CD14-positive monocyte (primary cell): ENCODE data around the gene UBAC1. TPM values are rescaled to one million over a fixed set of nuclear protein-coding genes. Genes with fewer than 3 reads are reported as not detected.

Experiments used
- DNase-seq, 3 donors: peaks; one replicate each; pipeline ENCODE4 v3.0.0-alpha.2; 2011 to 2022
- H2AFZ ChIP-seq: 2 replicates; pipeline ENCODE4 v1.6.0; 2012; ENCODE audit warnings: mild to moderate bottlenecking, low read depth, low read length, inconsistent platforms; ENCODE audit not compliant: insufficient read depth, poor library complexity, severe bottlenecking
- H3K27ac ChIP-seq, 2 donors: 1 replicate in 1 of 2; 2 replicates in 1 of 2; pipeline ENCODE4 v1.5.1; 2012 to 2013; ENCODE audit warnings: low read length in 2 of 2, control low read depth in 1 of 2, inconsistent platforms in 1 of 2, low read depth in 1 of 2, mild to moderate bottlenecking in 1 of 2
- H3K27me3 ChIP-seq, 2 donors: one replicate each; pipeline versions ENCODE4 v1.6.0 to v1.6.1; 2011 to 2013; ENCODE audit warnings: low read length in 2 of 2; ENCODE audit not compliant: control insufficient read depth in 2 of 2, insufficient read depth in 2 of 2
- H3K36me3 ChIP-seq, 2 donors: replicated peaks in 1 of 2; 1 replicate in 1 of 2; 2 replicates in 1 of 2; pipeline versions ENCODE4 v1.5.1 to v1.6.1; 2012 to 2013; ENCODE audit warnings: low read length in 2 of 2, control low read depth in 1 of 2, inconsistent platforms in 1 of 2, mild to moderate bottlenecking in 1 of 2; ENCODE audit not compliant: insufficient read depth in 2 of 2, control insufficient read depth in 1 of 2
- H3K4me1 ChIP-seq, 2 donors: 1 replicate in 1 of 2; 2 replicates in 1 of 2; pipeline versions ENCODE4 v1.5.1 to v1.6.1; 2012 to 2013; ENCODE audit warnings: low read length in 2 of 2, control low read depth in 1 of 2, inconsistent platforms in 1 of 2, mild to moderate bottlenecking in 1 of 2, moderate library complexity in 1 of 2; ENCODE audit not compliant: insufficient read depth in 2 of 2, control insufficient read depth in 1 of 2
- H3K4me2 ChIP-seq: replicated peaks from 2 replicates; pipeline ENCODE3; 2012; ENCODE audit warnings: low read length, moderate library complexity, mild to moderate bottlenecking; ENCODE audit not compliant: poor library complexity, severe bottlenecking; ENCODE audit errors: extremely low read depth
- H3K4me3 ChIP-seq, 3 experiments: fragments of 200-600 bp in 1 of 3; sonication (generic) in 1 of 3; replicated peaks in 1 of 3; 1 replicate in 2 of 3; 2 replicates in 1 of 3; pipeline ENCODE4 v1.5.1; 2011 to 2013; ENCODE audit warnings: low read length in 3 of 3, mild to moderate bottlenecking in 3 of 3, control low read depth in 2 of 3, low read depth in 2 of 3, inconsistent platforms in 1 of 3, moderate library complexity in 1 of 3
- H3K79me2 ChIP-seq: 2 replicates; pipeline ENCODE4 v1.6.0; 2012; ENCODE audit warnings: mild to moderate bottlenecking, control low read depth, inconsistent platforms, low read length, moderate library complexity; ENCODE audit not compliant: insufficient read depth
- H3K9ac ChIP-seq: 2 replicates; pipeline ENCODE4 v1.6.0; 2017; ENCODE audit warnings: low read length, mild to moderate bottlenecking; ENCODE audit not compliant: insufficient read depth, poor library complexity, severe bottlenecking
- H3K9me3 ChIP-seq, 2 donors: replicated peaks in 1 of 2; 1 replicate in 1 of 2; 2 replicates in 1 of 2; pipeline versions ENCODE4 v1.5.1 to v1.6.1; 2012 to 2013; ENCODE audit warnings: low read length in 2 of 2, control low read depth in 1 of 2; ENCODE audit not compliant: control insufficient read depth in 1 of 2, insufficient read depth in 1 of 2
- H4K20me1 ChIP-seq: 2 replicates; pipeline ENCODE4 v1.6.0; 2012; ENCODE audit warnings: mild to moderate bottlenecking, low read length, control low read depth, moderate library complexity; ENCODE audit not compliant: insufficient read depth
- H3K27ac Mint-ChIP-seq, 7 donors: one replicate each; pipeline ENCODE4 v1.8.0; 2020; ENCODE audit warnings: mild to moderate bottlenecking in 7 of 7, mixed read lengths in 7 of 7, moderate library complexity in 6 of 7, inconsistent platforms in 2 of 7
- H3K27me3 Mint-ChIP-seq, 3 donors: one replicate each; pipeline ENCODE4 v1.8.0; 2021 to 2022; ENCODE audit warnings: low read depth in 3 of 3, mild to moderate bottlenecking in 3 of 3, mixed read lengths in 3 of 3, moderate library complexity in 3 of 3, inconsistent platforms in 1 of 3
- H3K36me3 Mint-ChIP-seq, 2 donors: one replicate each; pipeline ENCODE4 v1.8.0; 2020; ENCODE audit warnings: mixed read lengths in 2 of 2, inconsistent platforms in 1 of 2, mild to moderate bottlenecking in 1 of 2
- H3K4me1 Mint-ChIP-seq: one replicate; pipeline ENCODE4 v1.8.0; 2020; ENCODE audit warnings: mild to moderate bottlenecking, mixed read lengths
- H3K4me3 Mint-ChIP-seq, 2 donors: one replicate each; pipeline ENCODE4 v1.8.0; 2020; ENCODE audit warnings: mild to moderate bottlenecking in 2 of 2, mixed read lengths in 2 of 2, moderate library complexity in 1 of 2
- H3K9me3 Mint-ChIP-seq, 7 donors: one replicate each; pipeline ENCODE4 v1.8.0; 2020 to 2022; ENCODE audit warnings: mixed read lengths in 7 of 7, mild to moderate bottlenecking in 6 of 7, moderate library complexity in 6 of 7, inconsistent platforms in 2 of 7
- CTCF ChIP-seq: fragments of 200-600 bp; IDR thresholded peaks from one replicate; pipeline ENCODE4 v1.8.0; 2022; ENCODE audit warnings: antibody characterized with exemption, mild to moderate bottlenecking
- WGBS: methylation state at CpG from one replicate; pipeline ENCODE4 v1.1.5; 2013; ENCODE audit warnings: missing lambda C conversion rate; ENCODE audit not compliant: insufficient coverage; 5-methylcytosine and 5-hydroxymethylcytosine counted together
- intact Hi-C, 2 donors: fragments of 100-400 bp; cut with micrococcal nuclease; formaldehyde crosslinking; loops; one replicate each; pipeline versions ENCODE4 v1.15.0 to v1.15.1; 2023
- polyA plus RNA-seq, 3 donors: library from polyadenylated mRNA; depleted of rRNA in 1 of 3; unstranded in 2 of 3; stranded (reverse) in 1 of 3; fragments of 300-500 nt in 2 of 3; fragments of >200 nt in 1 of 3; fragmentation: Illumina TruSeq in 2 of 3; gene quantifications; 1 replicate in 2 of 3; 2 replicates in 1 of 3; pipeline ENCODE4 v1.2.3, GENCODE V29; 2012 to 2021

The UBAC1 gene
- polyA plus RNA-seq, 3 donors = 35.8 to 63.1 (median 52.5) TPM

- H3K4me3 Mint-ChIP-seq = no peak overlapping the region
- H3K4me1 Mint-ChIP-seq = peaks cover 55% of the 10 kb centered on the region
- peaks cover 3 to 5% (median 5%) of the 10 kb centered on the region in 3 donors for H3K27me3 Mint-ChIP-seq
- H3K36me3 Mint-ChIP-seq = no peaks in the 10 kb centered on the region
- H3K79me2 ChIP-seq = peaks cover 25% of the 10 kb centered on the region
- no peaks in the 10 kb centered on the region for H3K36me3 ChIP-seq
- DNase-seq = no peak
- H3K4me1 ChIP-seq = peaks cover 54 to 58% of the 10 kb centered on the region in 2 donors
- H3K9me3 Mint-ChIP-seq = no peaks in the 10 kb centered on the region
- no peak overlapping the region for H3K4me3 ChIP-seq
- intact Hi-C loops = loop anchor here (5.0 to 10.0 kb wide), 3 partner anchors 56 to 99 kb away; partner anchors contain the start of gene CAMSAP1 (in 1 of the 2)
- no peak overlapping the region for H3K4me2 ChIP-seq
- peaks cover 19% of the 10 kb centered on the region for H4K20me1 ChIP-seq
- H3K27me3 ChIP-seq = no peaks in the 10 kb centered on the region
- H2AFZ ChIP-seq = no peak overlapping the region
- H3K9ac ChIP-seq = no peak overlapping the region
- no peaks in the 10 kb centered on the region for H3K9me3 ChIP-seq
- no peak overlapping the region for H3K27ac ChIP-seq
- WGBS = 91% methylated on average over 4 of the region's 8 CpGs
- peak overlapping the region in 2 of 7 donors; percentile 54 to 81 for H3K27ac Mint-ChIP-seq
- no peak for TF ChIP-seq CTCF
These were observed 2.2 kb upstream of the UBAC1 start for GRCh38 chr9:135963338-135963737.

- H3K9me3 Mint-ChIP-seq = no peaks in the 10 kb centered on the region
- no peaks in the 10 kb centered on the region for H3K36me3 Mint-ChIP-seq
- intact Hi-C loops = loop anchor here (5.0 to 10.0 kb wide), 3 partner anchors 56 to 98 kb away; partner anchors contain the start of gene CAMSAP1 (in 1 of the 2)
- no peak overlapping the region for H3K4me3 ChIP-seq
- no peak overlapping the region for H2AFZ ChIP-seq
- peaks cover 51 to 56% of the 10 kb centered on the region in 2 donors for H3K4me1 ChIP-seq
- no peak overlapping the region for H3K4me2 ChIP-seq
- H3K9me3 ChIP-seq = no peaks in the 10 kb centered on the region
- peak overlapping the region in 6 of 7 donors; percentile 21 to 81 (median 72) for H3K27ac Mint-ChIP-seq
- no peak for TF ChIP-seq CTCF
- H3K36me3 ChIP-seq = no peaks in the 10 kb centered on the region
- peaks cover 30% of the 10 kb centered on the region for H3K79me2 ChIP-seq
- H4K20me1 ChIP-seq = peaks cover 25% of the 10 kb centered on the region
- no peak overlapping the region for H3K9ac ChIP-seq
- WGBS = 15% methylated on average over 10 of the region's 11 CpGs
- peak in 1 of 3 donors; percentile 34 for DNase-seq
- H3K27ac ChIP-seq = peak overlapping the region in 1 of 2 donors; percentile 15
- peak overlapping the region; percentile 21 to 43 for H3K4me3 Mint-ChIP-seq
- peaks cover 53% of the 10 kb centered on the region for H3K4me1 Mint-ChIP-seq
- peaks cover 3 to 5% (median 5%) of the 10 kb centered on the region in 3 donors for H3K27me3 Mint-ChIP-seq
- no peaks in the 10 kb centered on the region for H3K27me3 ChIP-seq
These were observed 1.6 kb upstream of the UBAC1 start for GRCh38 chr9:135962696-135963307.
